GM08714 (cell line): ENCODE measurements around the gene FOXL2NB.
"Not testable (repeated sequence)": the region's sequence is repeated elsewhere in the genome, so short reads cannot be mapped to it uniquely, and the experiment has no call there.

Experiments
- H3K4me3 ChIP-seq: fragments of 200-500 bp; sonication (Bioruptor generic); 2 replicates; pipeline ENCODE4 v1.5.1; 2014; ENCODE audit warnings: mild to moderate bottlenecking, low read length, inconsistent platforms
- ZNF274 ChIP-seq: IDR thresholded peaks from 2 replicates; pipeline ENCODE4 v1.6.1; 2012; ENCODE audit warnings: mild to moderate bottlenecking, low read depth, low read length

Gene FOXL2NB

DNA sequence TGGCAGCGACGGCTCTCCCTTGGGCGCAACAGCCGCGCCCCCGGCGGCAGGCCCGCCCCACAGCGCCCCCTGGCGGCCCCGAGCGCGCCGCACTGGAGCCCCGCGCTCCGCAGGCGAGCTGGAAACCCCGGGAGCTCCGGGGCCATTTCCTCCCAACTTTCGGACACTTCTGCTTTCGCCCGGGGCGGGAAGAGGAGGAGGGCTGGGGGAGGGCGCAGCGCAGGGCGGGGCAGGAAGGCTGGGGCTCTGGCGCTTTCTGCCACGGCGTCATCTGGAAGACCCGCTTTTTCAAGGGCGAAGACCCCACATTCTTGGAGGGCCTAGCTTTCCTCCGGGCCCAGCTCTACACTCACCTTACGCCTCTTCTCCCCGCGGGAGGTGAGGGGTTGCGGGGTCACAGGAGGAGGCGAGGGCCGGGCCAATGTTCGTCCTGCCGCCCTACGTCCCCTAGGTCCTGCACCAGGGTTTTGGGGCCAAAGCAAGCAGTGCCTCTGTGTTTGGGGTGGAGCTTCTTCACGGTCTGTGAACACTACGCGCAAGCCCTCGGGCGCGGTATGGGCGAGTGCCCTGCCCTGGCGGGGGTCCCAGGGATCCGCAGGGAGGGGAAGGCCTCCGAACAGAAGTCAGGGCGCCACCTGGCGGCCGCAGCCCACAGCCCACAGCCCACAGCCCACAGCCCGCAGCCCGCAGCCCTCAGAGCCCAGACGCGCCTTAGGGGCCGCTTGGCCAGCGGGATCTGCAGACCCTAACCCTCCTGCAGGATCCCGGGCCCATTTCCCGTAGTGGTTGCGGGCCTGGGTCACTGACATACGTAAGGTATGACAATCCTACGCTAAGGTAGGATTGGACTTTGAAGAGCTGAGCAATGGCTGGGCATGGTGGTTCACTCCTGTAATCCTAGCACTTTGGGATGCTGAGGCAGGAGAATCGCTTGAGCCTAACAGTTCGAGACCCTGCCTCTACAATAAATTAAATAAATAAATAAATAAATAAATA, 31.2 kb upstream of the FOXL2NB start:
- peak overlapping the region; percentile 67 for H3K4me3 ChIP-seq
- no peak for TF ChIP-seq ZNF274

DNA sequence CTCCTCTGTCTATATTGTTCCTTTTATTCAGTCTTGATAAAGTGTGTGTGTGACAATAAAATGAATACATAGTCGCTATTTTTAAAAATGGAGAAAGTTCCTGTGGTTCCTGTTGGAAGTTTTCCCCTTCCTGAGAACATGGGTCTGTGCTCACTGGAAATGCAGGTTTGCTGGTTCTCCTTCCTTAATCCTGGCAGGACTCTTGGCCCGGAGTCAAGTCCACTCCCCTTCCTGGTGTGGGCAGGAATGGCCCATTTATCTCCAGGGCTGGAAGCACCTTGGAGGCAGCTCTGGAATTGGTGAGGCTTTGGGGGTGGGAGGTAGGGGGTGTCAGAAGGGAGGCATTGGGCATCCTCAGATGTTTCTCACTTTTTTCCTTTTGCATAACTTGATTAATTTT, 30.2 kb upstream of the FOXL2NB start:
- no peak overlapping the region for H3K4me3 ChIP-seq
- no peak for TF ChIP-seq ZNF274

DNA sequence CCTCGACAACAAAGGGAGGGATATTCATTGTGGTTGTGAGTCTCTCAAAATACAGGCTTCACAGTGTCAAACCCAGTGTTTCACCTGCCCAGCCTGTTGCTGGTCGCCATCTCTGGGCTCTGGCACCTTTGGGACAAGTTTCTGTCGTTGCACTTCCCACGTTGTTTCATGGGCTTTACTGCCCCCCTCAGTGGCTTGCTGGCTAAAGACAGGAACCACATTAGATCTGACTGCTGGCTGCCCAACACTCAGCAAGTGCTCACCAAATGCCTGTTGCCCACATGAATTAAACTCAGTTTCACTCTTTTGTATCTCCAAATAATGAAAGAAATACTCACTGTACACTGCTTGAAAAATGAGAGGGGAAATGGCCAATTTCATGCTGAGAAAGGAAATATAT, 27.7 kb upstream of the FOXL2NB start:
- no peak overlapping the region for H3K4me3 ChIP-seq
- TF ChIP-seq ZNF274 = no peak

DNA sequence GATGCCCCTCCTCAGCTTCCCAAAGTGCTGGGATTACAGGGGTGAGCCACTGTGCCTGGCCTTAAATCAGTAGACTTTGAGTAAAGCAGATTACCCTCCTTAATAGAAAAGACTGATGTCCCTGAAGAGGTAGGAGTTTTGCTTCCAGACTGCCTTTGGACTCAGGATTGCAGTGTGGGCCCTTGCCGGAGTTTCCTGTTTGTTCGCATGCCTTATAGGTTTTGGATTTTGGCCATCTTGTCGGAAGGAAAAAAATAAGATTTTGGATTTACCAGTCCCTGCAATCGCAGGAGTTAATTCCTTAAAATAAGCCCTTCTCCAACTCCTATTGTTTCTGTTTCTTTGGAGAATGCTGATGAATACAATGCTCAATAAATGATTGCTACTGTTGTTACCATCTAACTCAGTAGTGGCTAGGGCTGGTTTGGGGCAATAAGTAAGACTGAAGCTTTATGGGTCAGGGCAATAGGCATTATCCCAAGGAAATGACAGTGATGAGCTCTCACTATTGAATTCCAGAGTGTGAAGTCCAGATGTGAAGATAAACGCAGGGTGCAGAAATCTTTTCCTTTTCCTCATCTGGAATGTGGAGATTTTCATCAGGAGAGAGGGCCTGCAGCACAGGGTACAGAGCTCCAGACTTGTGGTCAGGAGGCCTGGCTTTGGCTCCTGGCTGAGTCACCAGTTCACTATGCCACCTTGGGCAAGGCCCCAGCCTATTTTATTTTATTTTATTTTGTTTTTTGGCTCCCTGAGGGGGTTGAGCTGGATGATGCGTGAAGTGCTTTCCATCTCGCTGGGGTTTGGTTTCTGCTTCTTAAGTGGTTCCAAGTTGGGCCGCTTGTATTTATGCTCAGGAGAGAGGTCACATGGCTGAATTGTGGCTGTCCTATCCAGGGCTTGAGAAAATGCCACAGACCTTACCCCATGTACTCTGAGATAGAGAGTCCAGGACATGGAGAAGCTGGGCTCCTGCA, 25.4 kb upstream of the FOXL2NB start:
- no peak overlapping the region for H3K4me3 ChIP-seq
- no peak for TF ChIP-seq ZNF274

DNA sequence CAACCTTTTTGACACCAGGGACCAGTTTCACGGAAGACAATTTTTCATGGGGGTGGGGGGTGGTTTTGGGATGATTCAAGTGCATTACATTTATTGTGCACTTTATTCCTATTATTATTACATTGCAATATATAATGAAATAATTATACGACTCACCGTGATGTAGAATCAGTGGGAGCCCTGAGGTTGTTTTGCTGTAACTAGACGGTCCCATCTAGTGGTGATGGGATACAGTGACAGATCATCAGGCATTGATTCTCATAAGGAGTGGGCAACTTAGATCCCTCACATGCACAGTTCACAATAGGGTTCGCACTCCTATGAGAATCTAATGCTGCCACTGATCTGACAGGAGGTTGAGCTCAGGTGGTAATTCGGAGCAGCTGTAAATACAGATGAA, 24.6 kb upstream of the FOXL2NB start:
- not testable (repeated sequence) for H3K4me3 ChIP-seq

DNA sequence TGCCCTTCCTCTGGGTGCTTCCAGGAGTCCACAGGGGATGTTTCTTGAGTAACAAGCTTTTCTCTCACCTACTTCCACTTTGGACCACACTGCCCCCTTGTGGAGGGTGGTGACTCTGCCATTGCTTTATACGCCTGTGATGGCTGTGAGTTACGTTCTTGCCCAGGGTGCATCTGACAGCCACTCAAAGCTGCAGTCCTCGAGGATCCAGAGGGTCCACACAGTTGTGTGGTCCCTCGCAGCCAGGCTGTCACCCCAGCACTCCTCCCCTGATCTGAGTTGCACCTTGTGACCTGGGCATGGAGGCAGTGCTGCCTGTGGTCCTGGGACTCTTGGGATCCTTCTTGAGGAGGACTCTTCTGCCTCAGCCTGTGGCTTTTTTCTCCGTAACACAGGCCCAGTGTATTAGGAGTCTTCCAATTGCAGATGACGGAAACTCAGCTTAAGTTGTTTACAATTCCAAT, 23.5 kb upstream of the FOXL2NB start:
- no peak for TF ChIP-seq ZNF274
- no peak overlapping the region for H3K4me3 ChIP-seq

DNA sequence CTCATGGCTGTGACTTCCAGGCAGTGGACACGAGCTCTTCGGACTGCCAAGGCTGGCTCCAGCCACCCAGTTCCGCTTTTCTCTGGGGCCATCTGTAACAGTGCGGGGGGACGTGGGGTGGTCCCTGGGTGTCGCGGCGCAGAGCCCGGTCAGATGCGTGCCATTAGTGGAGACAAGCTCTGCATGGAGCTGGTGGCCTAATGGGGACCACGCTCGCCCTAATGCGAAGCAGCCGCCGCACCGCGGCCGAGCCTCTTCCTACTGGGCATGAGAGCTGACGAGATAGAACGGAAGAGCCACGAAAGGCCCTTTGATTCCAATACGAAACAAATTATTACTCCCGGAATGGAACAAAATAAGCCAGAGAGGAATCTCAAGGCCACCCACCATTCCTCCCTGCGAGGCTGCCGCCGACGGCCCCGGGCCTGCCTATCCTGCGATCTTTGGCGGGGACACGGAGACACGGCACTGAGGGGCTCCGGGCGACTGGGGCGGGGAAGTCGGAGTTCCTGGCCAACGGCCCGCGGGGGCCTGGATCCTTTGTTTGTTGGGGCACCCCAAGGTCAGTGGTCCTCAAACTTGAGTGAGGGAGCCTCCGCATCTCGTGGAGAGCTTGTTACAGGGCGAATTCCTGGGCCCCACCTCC, 18.2 kb upstream of the FOXL2NB start:
- TF ChIP-seq ZNF274 = no peak

DNA sequence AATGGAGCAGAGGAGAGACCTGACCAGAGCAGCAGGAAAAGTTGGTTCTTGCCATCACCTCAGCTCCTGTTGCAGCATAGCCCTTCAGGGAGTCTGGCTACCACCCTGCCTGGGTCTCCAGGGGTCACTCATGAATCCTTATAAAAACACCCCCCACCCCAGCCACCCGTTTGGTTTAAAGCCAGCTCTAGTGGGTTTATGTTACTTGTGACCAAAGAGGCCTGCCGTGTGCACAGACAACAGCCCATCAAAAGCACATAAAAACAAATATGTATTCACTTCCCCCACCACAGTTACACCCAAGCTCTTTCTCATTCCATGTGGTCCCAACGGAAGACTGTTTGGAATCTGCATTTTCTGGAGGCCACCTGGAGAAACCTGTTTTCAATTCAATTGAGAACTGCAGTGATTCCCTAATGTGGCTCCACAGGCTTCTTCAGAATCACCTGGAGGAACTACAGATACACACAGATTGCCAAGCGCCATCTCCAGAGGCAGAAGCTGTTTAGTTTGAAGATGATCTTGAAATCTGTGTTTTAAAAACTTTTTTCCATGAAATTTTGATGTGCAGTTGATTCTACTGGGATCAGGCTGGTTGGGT, 13.8 kb upstream of the FOXL2NB start:
- no peak for TF ChIP-seq ZNF274
- no peak overlapping the region for H3K4me3 ChIP-seq

More for the DNA sequence above, 18.2 kb upstream of the FOXL2NB start:
- no peak overlapping the region for H3K4me3 ChIP-seq

DNA sequence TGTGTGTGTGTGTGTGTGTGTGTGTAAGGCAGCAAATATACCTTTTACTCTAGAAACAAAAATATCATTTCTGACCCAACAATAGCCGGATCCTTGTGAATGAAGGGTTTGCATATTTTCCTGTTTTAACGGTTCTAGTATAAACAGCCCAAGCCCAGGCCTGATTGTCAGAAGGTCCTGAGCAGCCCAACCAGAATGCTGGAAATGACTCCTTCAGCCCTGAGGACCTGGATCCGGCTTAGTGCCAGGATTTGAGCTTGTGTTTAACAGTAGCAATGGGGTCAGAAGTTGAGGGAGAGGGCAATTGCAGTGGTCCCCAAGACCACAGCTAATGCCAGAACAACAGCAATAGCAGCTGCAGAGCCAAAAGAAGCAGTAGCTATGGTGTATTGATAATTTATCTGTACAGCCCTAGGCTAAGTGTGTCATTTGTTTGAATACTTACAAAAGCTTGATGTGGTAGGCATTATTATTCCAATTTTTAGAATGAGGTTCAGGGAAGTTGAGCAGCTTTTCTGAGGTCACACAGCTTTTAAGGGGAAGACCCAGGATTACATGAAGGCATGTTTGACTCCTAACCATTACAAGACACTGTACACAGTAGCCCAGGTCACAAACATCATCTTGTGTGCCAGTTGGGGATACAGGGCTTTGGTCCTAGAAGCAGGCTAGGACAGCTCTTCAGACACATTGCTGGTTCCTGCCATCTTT, 12.9 kb upstream of the FOXL2NB start:
- H3K4me3 ChIP-seq = no peak overlapping the region
- no peak for TF ChIP-seq ZNF274

DNA sequence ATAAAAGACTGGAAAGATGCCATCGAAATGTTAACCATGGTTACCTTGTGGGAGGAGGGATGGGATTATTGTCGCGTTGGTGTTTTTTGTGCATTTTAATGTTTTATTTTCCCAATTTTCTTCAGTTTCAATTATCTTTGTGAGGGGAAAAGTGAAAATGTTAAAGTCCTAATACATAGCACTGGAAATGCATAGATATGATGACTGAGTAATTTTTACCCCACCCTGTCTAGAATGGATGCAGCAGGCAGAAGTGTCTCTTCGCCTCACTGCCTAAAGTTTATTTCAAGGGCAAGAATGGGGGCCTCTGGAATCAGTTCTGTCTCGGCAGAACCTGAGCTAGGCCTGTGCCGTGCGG, 11.5 kb upstream of the FOXL2NB start:
- H3K4me3 ChIP-seq = no peak overlapping the region; the same call in 1 of the 2 replicates
- TF ChIP-seq ZNF274 = no peak

DNA sequence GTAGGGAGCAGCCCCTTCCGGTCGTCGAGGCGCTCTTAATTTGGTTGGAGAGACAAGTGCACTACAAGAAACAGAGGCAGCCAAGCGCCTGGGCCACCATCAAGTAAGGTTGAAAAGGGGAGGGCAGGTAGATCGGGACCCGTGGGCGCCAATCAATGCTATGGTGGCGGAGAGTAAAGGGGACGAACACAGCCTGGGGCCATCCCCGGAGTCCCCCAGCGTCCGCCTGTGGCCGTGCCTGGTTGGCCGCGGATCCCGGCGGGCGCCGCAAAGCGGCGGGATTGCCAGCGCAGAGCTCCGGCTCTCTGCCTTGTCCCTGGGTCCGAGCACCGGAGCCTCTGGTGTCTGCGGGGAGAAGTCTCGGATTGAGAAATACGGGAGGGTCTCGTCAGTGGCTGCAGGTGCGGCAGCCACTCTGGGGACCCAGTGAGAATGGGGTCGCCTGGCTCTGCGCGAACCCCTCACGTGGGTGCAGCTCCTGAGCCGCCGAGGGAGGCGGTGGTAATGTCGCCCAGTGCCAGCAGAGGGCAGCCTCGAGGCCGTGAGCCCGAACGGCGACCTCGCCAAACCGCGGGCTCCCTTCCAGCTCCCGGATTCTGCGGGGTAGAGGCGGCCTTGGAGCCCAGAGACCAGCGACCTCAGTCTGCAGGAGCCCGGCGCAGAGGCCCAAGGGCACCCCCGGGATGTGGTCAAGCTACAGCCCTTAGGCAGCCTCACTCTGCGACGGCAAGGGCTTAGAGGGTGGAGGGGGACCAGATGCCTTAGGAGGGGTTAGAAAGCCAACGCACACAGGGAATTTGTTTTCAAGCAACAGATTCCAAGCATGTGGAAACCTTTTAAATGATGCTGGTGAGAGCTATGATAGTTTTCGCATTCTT, 10.9 kb upstream of the FOXL2NB start:
- peak overlapping the region; percentile 1; the same call in 1 of the 2 replicates for H3K4me3 ChIP-seq
- TF ChIP-seq ZNF274 = no peak
